ENCODE data around the gene CCDC146.
"Not testable (repeated sequence)": the region's sequence is repeated elsewhere in the genome, so short reads cannot be mapped to it uniquely, and the experiment has no call there.

Gene CCDC146

DNA sequence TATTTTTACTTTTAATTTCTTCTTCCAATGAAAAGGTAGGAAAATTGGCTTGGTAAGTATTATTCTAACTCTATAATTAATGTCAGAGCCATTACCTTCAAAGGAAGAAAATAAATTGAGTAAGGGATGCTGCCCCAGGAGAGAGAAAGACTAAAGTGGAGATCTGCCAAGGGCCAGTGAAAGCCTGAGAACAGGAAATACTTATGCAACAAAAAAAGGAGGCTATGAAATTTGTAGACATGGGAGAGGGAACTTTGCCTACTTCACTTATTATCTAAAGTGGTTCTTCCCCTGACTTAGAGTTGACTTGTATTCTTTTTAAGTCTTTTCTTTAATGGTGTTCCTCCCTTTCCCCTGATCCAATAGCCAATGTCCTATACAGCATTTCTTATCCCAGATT is 29.8 kb downstream of the CCDC146 start:
- DNase-seq (ENCODE audit: low read depth in 4 of 4, low spot score in 1 of 4): not testable (repeated sequence)

DNA sequence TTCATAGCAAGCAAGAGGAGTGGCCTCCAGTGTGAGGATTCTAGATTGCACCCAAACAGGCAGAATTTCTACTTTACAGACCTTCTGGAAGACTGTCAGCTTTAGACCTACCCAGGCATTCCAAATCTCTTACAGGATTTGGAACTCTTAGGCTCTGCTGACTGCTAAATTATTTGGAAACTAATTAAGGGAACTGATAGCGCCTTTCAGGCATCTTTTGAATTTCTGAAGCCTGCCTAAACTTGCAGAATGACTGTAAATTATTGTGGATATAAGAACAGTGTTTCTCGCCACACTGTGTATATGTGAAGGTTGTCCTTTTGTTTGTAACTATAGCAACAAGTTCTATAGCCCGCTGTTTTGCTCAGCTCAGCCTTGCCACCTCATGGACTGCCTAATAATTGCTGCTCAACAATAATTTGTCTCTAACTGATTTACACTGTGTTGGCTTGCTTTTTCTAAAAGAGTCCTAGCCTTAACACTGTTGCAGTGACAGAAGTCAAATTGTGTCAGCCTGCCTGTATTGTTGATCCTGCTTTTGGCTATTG is 32.6 kb downstream of the CCDC146 start:
- not testable (repeated sequence) for DNase-seq (ENCODE audit: low read depth in 4 of 4, low spot score in 1 of 4)

GRCh38 chr7:77155601-77156377 is 33.4 kb downstream of the CCDC146 start:
- not testable (repeated sequence) for DNase-seq (ENCODE audit: low read depth in 4 of 4, low spot score in 1 of 4)

GRCh38 chr7:77157034-77157433 is 34.6 kb downstream of the CCDC146 start:
- not testable (repeated sequence) for DNase-seq (ENCODE audit: low read depth in 4 of 4, low spot score in 1 of 4)

DNA sequence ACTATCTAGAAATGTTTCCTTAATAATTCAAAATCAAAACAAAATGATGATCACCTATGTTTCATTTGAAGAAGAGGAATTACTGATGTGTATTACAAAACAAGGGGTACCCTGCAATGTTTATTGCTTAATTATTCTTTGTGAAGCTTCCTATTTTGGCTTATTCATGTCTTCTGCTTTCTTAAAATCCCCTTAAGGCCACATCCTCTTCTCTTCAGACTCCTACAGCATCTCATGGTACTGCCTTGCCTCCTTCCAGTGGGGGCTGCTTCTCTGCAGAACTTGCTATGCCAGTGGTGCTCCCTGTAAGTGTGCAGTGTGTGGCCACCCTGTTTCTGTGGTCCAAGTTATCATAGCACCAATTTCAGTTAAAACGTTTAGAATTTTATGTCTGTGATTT is 35.0 kb downstream of the CCDC146 start:
- DNase-seq (ENCODE audit: low read depth in 4 of 4, low spot score in 1 of 4): no peak

GRCh38 chr7:77171073-77171472 is 48.7 kb downstream of the CCDC146 start:
- not testable (repeated sequence) for DNase-seq (ENCODE audit: low read depth in 4 of 4, low spot score in 1 of 4)

GRCh38 chr7:77172437-77173172 is 50.2 kb downstream of the CCDC146 start:
- DNase-seq (ENCODE audit: low read depth in 4 of 4, low spot score in 1 of 4): not testable (repeated sequence)

- DNase-seq (ENCODE audit: low read depth in 4 of 4, low spot score in 1 of 4): not testable (repeated sequence)
These were observed 52.0 kb downstream of the CCDC146 start for GRCh38 chr7:77174418-77174817.

DNA sequence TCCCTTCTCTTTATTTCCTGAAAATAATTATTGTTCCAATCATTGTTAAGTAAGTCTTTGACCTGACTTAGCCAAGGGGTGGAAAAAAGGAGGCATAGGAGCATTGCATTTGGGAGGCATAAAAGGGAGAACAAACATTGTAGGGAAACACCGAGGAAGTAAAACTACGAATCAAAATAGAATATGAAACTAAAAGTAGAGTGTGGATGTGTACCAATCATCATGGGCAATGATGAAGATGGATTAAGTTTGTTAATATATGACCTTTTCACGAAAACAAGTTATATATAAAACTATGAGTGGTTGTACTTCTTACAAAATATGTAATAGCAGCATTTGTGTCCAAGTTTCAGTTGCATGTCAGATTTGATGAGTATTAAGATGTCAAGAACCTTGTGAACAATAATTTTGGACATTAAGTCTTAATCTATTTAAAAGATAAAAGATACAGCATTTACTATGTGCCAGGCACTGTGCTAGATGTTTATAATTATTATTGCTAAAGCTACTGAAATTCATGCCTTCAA is 52.9 kb downstream of the CCDC146 start:
- DNase-seq (ENCODE audit: low read depth in 4 of 4, low spot score in 1 of 4): not testable (repeated sequence)

DNA sequence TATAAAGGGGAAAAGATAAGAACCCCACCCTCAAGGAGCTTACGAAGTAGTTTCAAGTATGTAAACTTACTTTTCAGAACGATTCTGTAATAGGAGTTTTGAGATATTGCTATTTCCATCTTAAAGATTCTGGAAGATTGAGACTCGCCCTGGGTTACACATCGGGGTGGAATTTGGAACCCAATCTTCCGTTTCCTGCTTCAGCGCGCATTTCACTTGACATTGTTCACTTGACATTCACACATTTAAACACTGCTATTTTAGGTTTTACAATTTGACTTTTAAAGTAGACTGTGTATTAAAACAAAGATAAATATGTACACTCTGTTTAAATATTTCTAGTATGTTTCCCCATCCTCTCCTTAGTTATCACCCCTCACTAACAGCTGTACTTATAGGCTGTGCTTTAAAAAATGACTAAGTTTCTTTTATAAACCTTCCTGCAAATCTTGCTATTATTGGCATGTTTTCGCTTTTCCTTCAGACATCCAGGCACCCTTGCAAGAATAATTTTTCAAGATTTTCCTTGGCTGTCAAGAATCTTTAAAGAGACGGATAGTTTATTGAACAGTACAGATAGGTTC is 55.0 kb downstream of the CCDC146 start:
- not testable (repeated sequence) for DNase-seq (ENCODE audit: low read depth in 4 of 4, low spot score in 1 of 4)

DNA sequence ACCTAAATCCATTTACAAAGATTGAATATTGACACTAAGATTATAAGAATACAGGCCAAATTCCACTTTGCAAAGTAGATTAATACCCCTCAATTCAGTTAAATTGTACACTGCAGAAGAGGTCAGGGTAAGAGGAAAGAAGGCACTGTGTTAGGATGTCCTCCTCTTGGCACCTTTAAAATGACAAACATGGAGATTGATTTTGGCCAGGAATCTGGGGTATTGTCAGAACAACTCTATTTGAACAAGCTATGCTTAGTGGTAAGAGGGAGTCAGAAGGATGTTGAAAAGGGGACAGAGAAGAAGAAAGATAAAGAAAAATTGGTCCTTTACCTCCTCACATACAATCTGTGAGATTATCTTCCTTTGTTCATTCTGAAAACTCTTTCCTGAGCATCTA is 55.6 kb downstream of the CCDC146 start:
- DNase-seq (ENCODE audit: low read depth in 4 of 4, low spot score in 1 of 4): not testable (repeated sequence)

DNA sequence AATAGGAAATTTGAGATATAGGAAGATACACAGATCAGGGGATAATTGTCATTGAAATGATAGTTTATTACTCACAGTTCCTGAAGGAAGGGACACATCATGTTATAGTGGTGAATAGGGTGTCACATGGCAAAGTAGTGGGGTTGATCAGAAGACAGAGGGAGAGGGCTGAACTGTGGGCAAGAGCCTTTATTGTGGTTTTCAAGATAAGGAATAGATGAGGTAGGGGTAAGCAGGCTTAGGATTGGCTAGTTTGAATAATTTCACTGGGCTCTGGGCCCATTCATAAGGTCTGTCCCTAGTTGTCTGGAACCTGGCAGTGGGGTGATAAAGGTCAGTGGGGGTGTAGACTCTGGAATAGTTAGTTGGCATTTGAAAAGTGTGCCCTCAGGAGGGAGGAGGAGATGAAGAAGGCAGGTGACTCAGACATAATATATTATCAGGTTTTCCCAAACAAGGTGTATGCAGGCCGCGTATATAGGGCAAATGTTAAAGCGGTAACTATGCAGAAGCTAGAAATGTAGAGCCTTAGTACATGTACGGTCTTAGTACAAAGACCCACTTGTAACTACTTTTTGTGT is 58.7 kb downstream of the CCDC146 start:
- no peak for DNase-seq (ENCODE audit: low read depth in 4 of 4, low spot score in 1 of 4)

DNA sequence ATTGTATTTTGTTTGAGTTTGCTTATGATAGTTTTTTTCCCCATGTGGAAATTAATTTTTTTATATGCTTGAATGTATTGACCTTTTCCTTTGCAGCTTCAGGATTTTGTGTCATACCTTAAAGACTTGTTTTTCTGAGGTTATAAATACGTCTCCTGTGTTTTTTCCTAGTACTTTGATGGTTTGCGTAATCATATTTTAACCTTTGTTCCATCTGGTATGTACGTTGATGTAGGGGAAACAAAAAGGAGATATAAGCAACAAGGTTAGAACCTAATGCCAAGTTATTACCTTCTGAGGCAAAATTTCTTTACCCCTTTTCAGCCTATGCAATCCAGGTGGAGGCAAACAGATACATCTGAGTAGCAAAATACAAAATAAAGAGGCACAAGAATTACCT is 59.3 kb downstream of the CCDC146 start:
- DNase-seq (ENCODE audit: low read depth in 4 of 4, low spot score in 1 of 4): no peak

DNA sequence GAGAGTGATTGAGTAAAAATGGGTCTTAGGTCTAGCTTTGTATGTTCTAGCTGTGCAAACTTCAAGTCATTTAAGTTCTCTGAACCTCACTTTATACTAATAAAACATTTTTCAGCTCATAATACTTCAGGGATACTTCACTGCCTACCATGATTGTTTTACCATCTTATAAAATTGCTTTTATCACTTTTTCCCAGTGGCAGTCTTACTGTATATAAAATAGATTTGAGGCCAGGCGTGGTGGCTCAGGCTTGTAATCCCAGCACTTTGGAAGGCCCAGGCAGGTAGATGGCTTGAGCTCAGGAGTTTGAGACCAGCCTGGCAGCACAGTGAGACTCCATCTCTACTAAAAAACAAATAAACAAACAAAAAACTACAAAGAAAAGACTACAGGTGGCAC is 59.8 kb downstream of the CCDC146 start:
- no peak for DNase-seq (ENCODE audit: low read depth in 4 of 4, low spot score in 1 of 4)

- DNase-seq (ENCODE audit: low read depth in 4 of 4, low spot score in 1 of 4): no peak
These were observed 62.0 kb downstream of the CCDC146 start for GRCh38 chr7:77184463-77184862.

- DNase-seq (ENCODE audit: low read depth in 4 of 4, low spot score in 1 of 4): no peak
These were observed 62.6 kb downstream of the CCDC146 start for GRCh38 chr7:77184990-77185389.

DNA sequence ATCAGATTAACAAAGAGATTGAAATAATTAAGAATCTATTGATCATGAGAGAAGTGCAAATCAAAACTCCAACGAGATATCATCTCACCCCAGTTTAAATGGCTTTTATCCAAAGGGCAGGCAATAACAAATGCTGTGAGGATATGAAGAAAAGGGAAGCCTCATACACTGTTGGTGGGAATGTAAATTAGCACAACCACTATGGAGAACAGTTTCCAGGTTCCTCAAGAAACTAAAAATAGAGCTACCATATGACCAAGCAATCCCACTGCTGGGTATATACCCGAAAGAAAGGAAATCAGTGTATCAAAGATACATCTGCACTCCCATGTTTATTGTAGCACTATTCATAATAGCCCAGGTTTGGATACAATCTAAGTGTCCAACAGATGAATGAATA is 63.5 kb downstream of the CCDC146 start:
- no peak for DNase-seq (ENCODE audit: low read depth in 4 of 4, low spot score in 1 of 4)

DNA sequence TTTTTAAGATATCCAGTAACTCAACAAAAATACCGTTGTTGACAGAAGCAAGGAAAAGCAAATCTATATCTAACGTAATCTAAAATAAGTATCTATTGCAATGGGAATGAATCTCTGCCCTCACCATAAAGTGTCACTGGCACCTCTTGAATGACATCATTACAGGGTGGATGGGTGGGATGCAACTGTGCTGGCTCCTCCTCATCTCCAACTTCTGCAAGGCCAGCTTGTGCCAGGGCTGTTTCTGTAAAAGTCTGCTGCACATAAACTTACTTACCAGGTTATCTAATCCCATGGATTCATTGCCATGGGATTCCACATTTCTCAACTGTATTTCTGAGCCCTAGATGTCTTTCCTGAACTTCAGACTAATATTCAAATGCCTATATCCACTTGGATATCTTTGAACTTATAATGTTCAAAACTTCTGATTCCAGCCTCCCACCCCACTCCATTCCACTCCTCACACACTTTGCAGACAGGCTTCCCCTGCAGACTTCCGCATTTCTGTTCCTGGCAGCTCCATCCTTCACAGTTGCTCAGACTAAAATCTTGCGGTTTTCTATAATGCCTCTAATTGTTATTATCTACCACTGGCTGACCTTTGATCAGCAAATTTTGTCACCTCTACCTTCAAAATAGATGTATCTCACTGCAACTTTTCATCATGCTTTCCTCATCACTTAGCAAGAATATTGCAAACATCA is 66.5 kb downstream of the CCDC146 start:
- no peak for DNase-seq (ENCODE audit: low read depth in 4 of 4, low spot score in 1 of 4)

GRCh38 chr7:77197141-77197540 is 74.7 kb downstream of the CCDC146 start:
- no peak for DNase-seq (ENCODE audit: low read depth in 4 of 4, low spot score in 1 of 4)
